Measurements from ENCODE around the gene HK1. TPM values are rescaled to one million over a fixed set of nuclear protein-coding genes. Genes with fewer than 3 reads are reported as not detected.

Gene HK1
- total and polyA plus RNA-seq, 2 experiments from 2014 or later = 31.1 to 42.5 TPM

GRCh38 chr10:69389827-69390490, 111.7 kb downstream of the HK1 start:
- H3K4me2 ChIP-seq = no peak overlapping the region
- no peak overlapping the region for H3K27ac ChIP-seq
- H2AFZ ChIP-seq = no peak overlapping the region
- TF ChIP-seq CTCF (IDR thresholded peaks at IDR 0.05; ENCODE audit: poor library complexity) = no peak
- TF ChIP-seq EZH2 (IDR thresholded peaks at IDR 0.05; ENCODE audit: borderline replicate concordance) = no peak
- no peak for TF ChIP-seq EZH2phosphoT487 (IDR thresholded peaks at IDR 0.05; ENCODE audit: low read depth, severe bottlenecking, unreplicated experiment)
- no peaks in the 10 kb centered on the region for H3K36me3 ChIP-seq (replicated peaks; ENCODE audit: insufficient read depth, low read depth)
- H3K4me1 ChIP-seq (ENCODE audit: insufficient read depth) = peaks cover 13% of the 10 kb centered on the region
- H3K27me3 ChIP-seq = no peaks in the 10 kb centered on the region
- H3K9me3 ChIP-seq (ENCODE audit: low read depth) = no peaks in the 10 kb centered on the region
- 77% methylated on average over 8 of the region's 8 CpGs for WGBS (ENCODE audit: low lambda C conversion rate, missing lambda C conversion rate)
- no peaks in the 10 kb centered on the region for H3K9me2 ChIP-seq (replicated peaks; ENCODE audit: insufficient read depth)
- no peak overlapping the region for H3K4me3 ChIP-seq
- H3K79me2 ChIP-seq = no peaks in the 10 kb centered on the region
- no peak for DNase-seq (ENCODE audit: low spot score)
- H4K20me1 ChIP-seq (ENCODE audit: insufficient read depth, poor library complexity, severe bottlenecking) = no peaks in the 10 kb centered on the region

- peaks cover 1% of the 10 kb centered on the region for H3K4me1 ChIP-seq (ENCODE audit: insufficient read depth)
- no peaks in the 10 kb centered on the region for H3K79me2 ChIP-seq
- no peaks in the 10 kb centered on the region for H4K20me1 ChIP-seq (ENCODE audit: insufficient read depth, poor library complexity, severe bottlenecking)
- TF ChIP-seq EZH2phosphoT487 (IDR thresholded peaks at IDR 0.05; ENCODE audit: low read depth, severe bottlenecking, unreplicated experiment) = no peak
- no peak for TF ChIP-seq CTCF (IDR thresholded peaks at IDR 0.05; ENCODE audit: poor library complexity)
- TF ChIP-seq EZH2 (IDR thresholded peaks at IDR 0.05; ENCODE audit: borderline replicate concordance) = no peak
- H3K9me3 ChIP-seq (ENCODE audit: low read depth) = no peaks in the 10 kb centered on the region
- DNase-seq (ENCODE audit: low spot score) = no peak
- no peaks in the 10 kb centered on the region for H3K27me3 ChIP-seq
- no peaks in the 10 kb centered on the region for H3K9me2 ChIP-seq (replicated peaks; ENCODE audit: insufficient read depth)
- H2AFZ ChIP-seq = no peak overlapping the region
- no peaks in the 10 kb centered on the region for H3K36me3 ChIP-seq (replicated peaks; ENCODE audit: insufficient read depth, low read depth)
- WGBS (ENCODE audit: low lambda C conversion rate, missing lambda C conversion rate) = 90% methylated on average over 6 of the region's 6 CpGs
- H3K27ac ChIP-seq = no peak overlapping the region
- no peak overlapping the region for H3K4me2 ChIP-seq
- H3K4me3 ChIP-seq = no peak overlapping the region
These were observed 112.9 kb downstream of the HK1 start for GRCh38 chr10:69391158-69391557.

- Histone ChIP-seq H3K4me2 (no peak overlapping the region), H3K4me1 (ENCODE audit: insufficient read depth) (no peaks in the 10 kb centered on the region), H3K27me3 (no peaks in the 10 kb centered on the region), H4K20me1 (ENCODE audit: insufficient read depth, poor library complexity, severe bottlenecking) (no peaks in the 10 kb centered on the region), H2AFZ (no peak overlapping the region), H3K4me3 (no peak overlapping the region), H3K9me3 (ENCODE audit: low read depth) (no peaks in the 10 kb centered on the region), H3K27ac (no peak overlapping the region), H3K9me2 (replicated peaks; ENCODE audit: insufficient read depth) (no peaks in the 10 kb centered on the region), H3K36me3 (replicated peaks; ENCODE audit: insufficient read depth, low read depth) (no peaks in the 10 kb centered on the region), H3K79me2 (no peaks in the 10 kb centered on the region)
- peak; percentile 92 for DNase-seq (ENCODE audit: low spot score)
- no peak for TF ChIP-seq EZH2 (IDR thresholded peaks at IDR 0.05; ENCODE audit: borderline replicate concordance)
- TF ChIP-seq EZH2phosphoT487 (IDR thresholded peaks at IDR 0.05; ENCODE audit: low read depth, severe bottlenecking, unreplicated experiment) = no peak
- peak; percentile 87 for TF ChIP-seq CTCF (IDR thresholded peaks at IDR 0.05; ENCODE audit: poor library complexity)
- WGBS (ENCODE audit: low lambda C conversion rate, missing lambda C conversion rate) = 14% methylated on average over 7 of the region's 7 CpGs
These were observed 114.2 kb downstream of the HK1 start for GRCh38 chr10:69392481-69393000.

Measured in hepatocyte (in vitro differentiated cells).